ENCODE data around the gene FHIT.

Gene FHIT

DNA sequence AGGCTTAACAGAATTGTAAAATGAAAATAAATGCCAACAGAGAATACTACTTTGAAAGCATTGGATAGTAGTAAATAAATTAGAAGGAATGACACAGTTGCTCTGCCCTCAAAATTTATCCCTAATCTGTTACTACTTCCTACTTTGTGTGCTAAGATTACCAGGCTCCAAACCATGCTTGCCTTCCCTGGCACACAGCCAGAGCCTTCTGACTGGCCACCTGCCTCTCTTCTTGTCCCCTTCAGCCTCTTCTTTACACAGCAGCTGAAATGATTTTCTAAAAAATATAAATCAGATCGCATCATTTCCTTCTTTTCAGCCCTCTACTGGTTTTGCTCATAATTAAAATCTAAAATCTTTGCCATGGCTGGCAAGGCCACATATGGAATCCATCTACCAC lies 334.1 kb downstream of the FHIT start:
- DNase-seq (ENCODE audit: low read depth): no peak
- no peak overlapping the region for H3K4me3 ChIP-seq (ENCODE audit: low read depth, low read length)
- TF ChIP-seq, protein P1, sequence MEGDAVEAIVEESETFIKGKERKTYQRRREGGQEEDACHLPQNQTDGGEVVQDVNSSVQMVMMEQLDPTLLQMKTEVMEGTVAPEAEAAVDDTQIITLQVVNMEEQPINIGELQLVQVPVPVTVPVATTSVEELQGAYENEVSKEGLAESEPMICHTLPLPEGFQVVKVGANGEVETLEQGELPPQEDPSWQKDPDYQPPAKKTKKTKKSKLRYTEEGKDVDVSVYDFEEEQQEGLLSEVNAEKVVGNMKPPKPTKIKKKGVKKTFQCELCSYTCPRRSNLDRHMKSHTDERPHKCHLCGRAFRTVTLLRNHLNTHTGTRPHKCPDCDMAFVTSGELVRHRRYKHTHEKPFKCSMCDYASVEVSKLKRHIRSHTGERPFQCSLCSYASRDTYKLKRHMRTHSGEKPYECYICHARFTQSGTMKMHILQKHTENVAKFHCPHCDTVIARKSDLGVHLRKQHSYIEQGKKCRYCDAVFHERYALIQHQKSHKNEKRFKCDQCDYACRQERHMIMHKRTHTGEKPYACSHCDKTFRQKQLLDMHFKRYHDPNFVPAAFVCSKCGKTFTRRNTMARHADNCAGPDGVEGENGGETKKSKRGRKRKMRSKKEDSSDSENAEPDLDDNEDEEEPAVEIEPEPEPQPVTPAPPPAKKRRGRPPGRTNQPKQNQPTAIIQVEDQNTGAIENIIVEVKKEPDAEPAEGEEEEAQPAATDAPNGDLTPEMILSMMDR (conservative IDR thresholded peaks at IDR 0.05; ENCODE audit: low read depth, low read length): no peak

DNA sequence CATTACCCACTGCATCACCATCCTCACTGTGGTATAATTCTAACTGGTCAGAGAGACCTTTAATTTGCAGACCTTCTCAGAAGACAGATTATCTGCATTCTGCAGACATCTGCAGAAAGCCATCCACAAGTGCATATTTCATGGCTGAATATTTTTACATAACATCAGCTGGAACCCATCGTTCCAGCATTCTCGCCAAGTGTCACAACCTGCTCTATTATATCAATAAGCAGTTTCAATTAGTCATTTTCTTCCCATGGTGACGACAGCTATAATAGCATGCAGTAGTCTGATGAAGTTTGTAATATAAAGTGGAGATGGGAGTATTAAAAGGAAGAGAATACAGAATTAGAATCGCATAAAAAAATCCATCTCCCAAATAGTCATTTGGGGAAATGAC lies 334.7 kb downstream of the FHIT start:
- TF ChIP-seq, protein P1 (conservative IDR thresholded peaks at IDR 0.05; ENCODE audit: low read depth, low read length): no peak
- no peak overlapping the region for H3K4me3 ChIP-seq (ENCODE audit: low read depth, low read length)
- no peak for DNase-seq (ENCODE audit: low read depth)

DNA sequence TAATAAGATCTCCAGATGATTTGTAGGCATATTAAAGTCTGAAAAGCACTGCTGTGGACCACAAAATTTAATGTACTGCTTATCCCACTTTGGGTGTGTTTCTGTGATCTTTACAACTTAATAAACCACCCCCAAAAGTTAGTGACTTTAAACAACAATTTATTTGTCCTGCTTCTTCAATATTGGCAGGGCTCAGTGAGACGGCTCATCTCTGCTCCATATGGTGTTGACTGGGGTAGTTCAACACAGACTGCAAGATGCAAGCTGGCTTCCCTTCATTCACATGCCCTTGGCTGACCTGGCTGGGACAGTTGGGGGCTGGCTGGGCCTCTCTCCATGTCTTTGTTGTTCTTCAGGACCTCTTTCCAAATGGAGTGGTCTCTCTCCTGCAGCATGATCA lies 337.8 kb downstream of the FHIT start:
- no peak overlapping the region for H3K4me3 ChIP-seq (ENCODE audit: low read depth, low read length)
- no peak for DNase-seq (ENCODE audit: low read depth)
- TF ChIP-seq, protein P1 (conservative IDR thresholded peaks at IDR 0.05; ENCODE audit: low read depth, low read length): no peak

DNA sequence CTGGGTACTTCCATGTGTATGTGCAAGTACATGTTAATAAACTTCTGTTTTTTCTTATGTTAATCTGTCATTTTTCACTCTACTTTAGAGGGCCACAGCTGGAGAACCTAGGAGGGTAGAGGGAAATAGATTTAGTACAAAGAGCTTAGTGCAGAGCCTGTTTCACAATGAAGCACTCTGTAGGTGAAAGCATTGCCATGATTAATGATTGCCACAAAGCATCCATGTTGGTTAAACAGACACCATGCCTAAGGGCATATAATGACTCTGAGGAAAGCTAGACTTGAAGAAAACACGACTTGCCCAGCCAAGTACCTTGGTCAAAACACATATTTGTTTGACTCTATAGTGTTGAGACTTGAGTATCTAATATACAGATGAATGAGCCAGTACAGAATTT lies 338.4 kb downstream of the FHIT start:
- TF ChIP-seq, protein P1 (conservative IDR thresholded peaks at IDR 0.05; ENCODE audit: low read depth, low read length): no peak
- H3K4me3 ChIP-seq (ENCODE audit: low read depth, low read length): no peak overlapping the region
- no peak for DNase-seq (ENCODE audit: low read depth)

DNA sequence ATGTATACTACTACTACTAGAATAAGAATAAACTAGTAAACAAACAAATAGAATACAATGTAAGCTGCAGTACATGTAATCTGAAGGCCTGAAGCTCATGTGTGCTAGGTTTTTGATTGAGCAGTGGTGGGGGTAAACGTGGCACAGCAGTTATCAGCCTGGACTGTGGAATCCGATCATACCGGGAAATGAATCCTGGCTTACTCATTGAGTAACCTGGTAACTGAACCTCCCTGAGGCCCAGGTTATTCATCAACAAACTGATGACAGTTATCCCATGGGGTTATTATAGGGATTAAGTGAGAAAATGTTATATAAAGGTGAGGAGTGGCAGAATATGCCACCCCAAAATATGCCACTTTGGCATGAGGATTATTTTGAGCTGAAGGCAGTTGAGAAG lies 339.1 kb downstream of the FHIT start:
- no peak overlapping the region for H3K4me3 ChIP-seq (ENCODE audit: low read depth, low read length)
- no peak for DNase-seq (ENCODE audit: low read depth)
- TF ChIP-seq, protein P1 (conservative IDR thresholded peaks at IDR 0.05; ENCODE audit: low read depth, low read length): no peak

DNA sequence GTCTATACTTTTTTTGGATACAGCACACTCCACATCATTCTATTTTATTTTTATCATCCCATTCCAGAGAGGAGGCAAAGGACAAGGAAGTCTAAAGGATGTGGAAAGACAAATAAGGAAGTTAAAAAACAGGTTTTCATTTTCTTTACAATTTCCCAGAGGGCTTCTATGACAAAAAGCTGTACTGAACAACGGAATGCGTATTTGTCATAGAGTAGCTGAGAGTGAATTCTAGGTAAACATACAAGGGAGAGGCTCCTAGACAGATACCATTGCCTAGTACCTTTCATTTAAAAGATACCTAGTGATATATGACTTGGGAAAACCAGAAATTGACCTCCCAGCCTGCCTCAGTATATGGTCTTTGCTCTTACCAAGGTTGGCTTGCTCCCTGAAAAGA lies 341.7 kb downstream of the FHIT start:
- H3K4me3 ChIP-seq (ENCODE audit: low read depth, low read length): no peak overlapping the region
- no peak for DNase-seq (ENCODE audit: low read depth)
- TF ChIP-seq, protein P1 (conservative IDR thresholded peaks at IDR 0.05; ENCODE audit: low read depth, low read length): no peak

DNA sequence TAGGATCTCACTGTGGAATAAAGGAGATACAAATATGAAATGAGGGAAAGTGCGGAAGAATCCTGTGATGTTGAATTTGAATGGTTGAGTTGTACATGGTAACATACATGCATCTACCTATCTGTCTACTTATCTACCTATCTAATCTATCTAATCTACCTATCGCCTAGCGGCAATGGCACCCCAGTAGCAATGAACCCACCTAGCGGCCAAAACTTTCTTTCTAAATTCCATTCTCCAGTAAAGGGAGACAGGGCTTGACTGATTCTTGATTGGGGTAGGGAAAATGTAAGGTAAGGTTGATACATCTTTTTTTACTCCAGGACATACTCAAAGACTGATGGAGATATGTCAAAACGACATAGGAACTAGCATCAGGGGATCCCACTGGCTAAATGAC lies 345.0 kb downstream of the FHIT start:
- no peak for DNase-seq (ENCODE audit: low read depth)
- H3K4me3 ChIP-seq (ENCODE audit: low read depth, low read length): no peak overlapping the region
- TF ChIP-seq, protein P1 (conservative IDR thresholded peaks at IDR 0.05; ENCODE audit: low read depth, low read length): no peak
